Frontal cortex (tissue), 4 donors: ENCODE data around the gene ZNF254. TPM values are rescaled to one million over a fixed set of nuclear protein-coding genes. Genes with fewer than 3 reads are reported as not detected.
"Not testable (repeated sequence)": the region's sequence is repeated elsewhere in the genome, so short reads cannot be mapped to it uniquely, and the experiment has no call there.

ENCODE experiments used
- DNase-seq, 2 donors: peaks; one replicate each; pipeline ENCODE4 v3.0.0; 2012; ENCODE audit warnings: low spot score in 2 of 2
- FAIRE-seq: peaks from 2 replicates; lab custom pipeline; 2012; peaks lifted over from hg19 to GRCh38; lab: Jason Lieb, UNC
- total RNA-seq: library from RNA; depleted of rRNA; stranded (reverse); fragments of >200 nt; gene quantifications from one replicate; pipeline ENCODE4 v1.2.3, GENCODE V29; 2014
- donor health status: control.
- donor health status: control.
- donor health status: control.

Gene ZNF254
- 112 TPM for total RNA-seq

DNA sequence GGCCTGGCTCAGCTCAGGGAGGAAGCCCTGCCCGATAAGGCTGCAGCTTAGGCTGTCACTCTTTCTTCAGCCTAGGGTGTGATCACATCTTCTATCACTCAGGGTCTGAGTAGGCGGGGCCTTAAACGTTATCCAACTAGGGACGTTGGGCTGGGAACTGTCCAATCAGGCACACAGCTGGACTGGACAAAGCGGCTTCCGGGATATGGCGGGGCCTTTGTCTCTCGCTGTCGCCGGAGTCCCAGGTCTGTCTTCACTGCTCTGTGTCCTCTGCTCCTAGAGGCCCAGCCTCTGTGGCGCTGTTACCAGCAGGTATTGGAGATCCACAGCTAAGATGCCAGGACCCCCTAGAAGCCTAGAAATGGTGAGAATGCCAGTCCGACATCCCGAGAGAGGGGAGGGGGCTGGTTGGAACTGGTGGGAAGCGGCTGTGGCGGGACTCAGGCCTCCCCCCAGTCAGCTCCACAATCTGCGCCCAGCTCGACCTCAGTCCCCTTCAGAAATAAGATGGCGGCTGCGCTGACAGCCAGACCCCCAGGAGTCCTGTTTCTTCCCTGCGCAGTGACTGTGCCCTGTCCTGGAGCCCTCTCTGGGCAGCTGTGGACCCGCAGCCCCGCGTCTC lies at the start of gene ZNF254:
Gene ZNF254, plus strand, starts transcription at position 214 of the 622 bp plus-strand sequence. Its CDS starts 121 bp downstream, at position 335.
- DNase-seq (peak; percentile 45 to 82), FAIRE-seq (peak; percentile 36)

DNA sequence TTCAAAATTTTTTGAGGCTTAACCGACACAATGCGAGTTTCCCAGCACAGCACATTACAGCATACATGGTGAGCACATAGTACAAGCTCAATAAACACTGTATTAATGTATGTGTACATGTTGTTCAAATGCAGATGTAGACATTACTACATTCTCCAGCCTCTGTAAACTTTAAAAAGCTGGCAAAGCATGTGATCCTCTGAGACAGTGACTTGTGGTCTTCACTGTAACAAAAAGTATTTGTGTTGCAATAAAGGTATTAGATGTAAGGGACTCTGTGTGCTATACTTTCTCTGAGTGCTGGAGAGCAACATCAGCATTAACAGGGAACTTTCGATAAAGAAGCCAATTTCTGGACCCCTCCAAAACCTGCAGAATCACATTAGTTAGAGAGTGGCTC lies 46.4 kb upstream of the ZNF254 start:
- FAIRE-seq, result no peak

DNA sequence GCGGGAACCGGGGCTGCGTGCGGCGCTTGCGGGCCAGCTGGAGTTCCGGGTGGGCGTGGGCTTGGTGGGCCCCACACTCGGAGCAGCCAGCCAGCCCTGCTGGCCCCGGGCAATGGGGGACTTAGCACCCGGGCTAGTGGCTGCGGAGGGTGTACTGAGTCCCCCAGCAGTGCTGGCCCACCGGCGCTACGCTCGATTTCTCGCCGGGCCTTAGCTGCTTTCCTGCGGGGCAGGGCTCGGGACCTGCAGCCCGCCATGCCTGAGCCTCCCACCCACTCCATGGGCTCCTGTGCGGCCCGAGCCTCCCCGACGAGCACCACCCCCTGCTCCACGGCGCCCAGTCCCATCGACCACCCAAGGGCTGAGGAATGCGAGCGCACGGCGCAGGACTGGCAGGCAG lies 45.7 kb upstream of the ZNF254 start:
- FAIRE-seq, DNase-seq: not testable (repeated sequence)

More for the DNA sequence above, 46.4 kb upstream of the ZNF254 start:
- no peak for DNase-seq

DNA sequence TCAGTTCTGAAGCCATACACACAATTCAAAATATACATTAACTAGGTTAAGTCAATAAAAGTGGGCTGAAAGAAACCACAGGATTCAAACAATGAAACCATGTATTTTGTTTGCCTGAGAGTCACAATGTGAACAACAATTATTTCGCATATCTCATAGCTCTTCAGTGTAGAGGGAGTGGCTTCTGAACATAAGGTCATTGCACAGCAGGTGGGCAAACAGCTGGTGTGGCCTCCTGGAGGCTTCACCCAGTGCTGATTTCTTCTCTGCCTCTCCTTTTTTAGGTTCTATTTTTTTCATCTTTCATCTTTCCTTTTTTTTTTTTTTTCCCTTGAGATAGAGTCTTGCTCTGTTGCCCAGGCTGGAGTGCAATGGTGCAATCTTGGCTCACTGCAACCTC lies 40.4 kb upstream of the ZNF254 start:
- DNase-seq (no peak), FAIRE-seq (no peak)

DNA sequence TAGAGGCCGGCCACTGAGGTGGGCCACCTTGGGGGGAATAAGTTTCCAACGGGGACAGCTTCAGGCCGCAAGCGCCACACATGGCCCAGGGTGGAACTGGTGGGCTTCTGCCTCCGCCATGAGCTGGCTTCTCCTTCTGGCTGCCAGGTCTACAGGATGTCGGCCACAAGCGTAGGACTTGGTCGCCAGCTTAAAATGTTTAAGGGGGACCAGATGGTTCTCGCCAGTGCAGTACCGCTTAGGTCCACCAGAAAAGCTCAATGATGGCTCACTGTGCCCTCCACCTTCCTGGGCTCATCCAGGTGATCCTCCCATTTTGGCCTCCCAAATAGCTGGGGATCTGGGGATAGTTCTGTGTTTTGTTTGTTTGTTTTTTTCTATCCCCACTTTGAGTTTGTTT lies 38.7 kb upstream of the ZNF254 start:
- DNase-seq, result no peak
- FAIRE-seq, result no peak

DNA sequence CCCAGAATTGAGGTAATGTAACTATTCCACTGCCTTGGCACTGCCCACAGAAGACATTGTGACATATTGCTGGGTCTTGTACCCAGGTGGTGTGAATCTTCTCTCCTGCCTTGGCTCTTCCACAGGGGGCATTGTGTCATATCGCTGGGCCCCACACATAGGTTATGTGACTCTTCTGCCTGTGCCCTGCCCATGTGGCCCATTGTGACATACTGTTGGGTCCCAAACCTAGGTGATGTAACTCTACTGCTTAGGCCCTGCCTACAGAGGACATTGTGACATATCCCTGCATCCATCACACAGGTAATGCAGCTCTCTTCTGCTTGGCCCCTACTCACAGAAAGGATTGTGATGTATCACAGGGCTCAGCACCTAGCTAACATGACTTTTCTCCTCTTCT lies 37.5 kb upstream of the ZNF254 start:
- no peak for DNase-seq
- FAIRE-seq, result no peak

DNA sequence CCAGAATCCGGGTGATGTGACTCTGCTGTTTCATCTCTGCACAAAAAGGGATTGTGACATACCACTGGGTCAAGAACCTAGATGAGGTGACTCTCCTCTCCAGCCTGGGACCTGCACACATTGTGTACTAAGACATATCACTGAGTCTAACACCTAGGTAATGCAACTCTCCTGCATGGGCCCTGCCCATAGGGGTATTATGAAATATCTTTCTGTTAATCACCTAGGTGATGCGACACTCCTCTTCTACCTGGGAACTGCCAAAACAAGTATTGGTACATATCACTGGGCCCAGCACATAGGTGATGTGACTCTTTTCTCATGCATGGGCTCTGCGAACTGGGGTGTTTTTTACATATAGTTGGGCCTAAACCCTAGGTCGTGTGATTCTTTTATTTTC lies 35.5 kb upstream of the ZNF254 start:
- FAIRE-seq, result no peak
- no peak for DNase-seq

DNA sequence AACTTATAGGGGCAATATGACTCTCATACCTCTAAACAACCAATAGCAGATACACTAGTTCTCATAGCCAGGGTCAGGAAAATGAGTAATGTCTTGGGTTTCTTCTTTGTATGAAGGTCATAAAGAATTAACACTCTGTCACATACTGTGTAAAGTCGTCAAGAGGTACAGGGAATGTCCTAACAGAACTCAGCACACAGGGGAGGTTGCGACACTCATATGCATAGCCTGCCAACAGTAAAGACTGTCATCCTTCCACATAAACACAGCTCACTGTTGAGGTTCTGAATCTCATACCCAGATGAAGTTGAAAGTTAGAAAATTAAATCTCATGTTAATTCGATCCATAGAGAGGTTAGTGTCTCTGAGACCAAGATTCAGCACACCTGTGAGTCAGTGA lies 34.2 kb upstream of the ZNF254 start:
- no peak for FAIRE-seq

DNA sequence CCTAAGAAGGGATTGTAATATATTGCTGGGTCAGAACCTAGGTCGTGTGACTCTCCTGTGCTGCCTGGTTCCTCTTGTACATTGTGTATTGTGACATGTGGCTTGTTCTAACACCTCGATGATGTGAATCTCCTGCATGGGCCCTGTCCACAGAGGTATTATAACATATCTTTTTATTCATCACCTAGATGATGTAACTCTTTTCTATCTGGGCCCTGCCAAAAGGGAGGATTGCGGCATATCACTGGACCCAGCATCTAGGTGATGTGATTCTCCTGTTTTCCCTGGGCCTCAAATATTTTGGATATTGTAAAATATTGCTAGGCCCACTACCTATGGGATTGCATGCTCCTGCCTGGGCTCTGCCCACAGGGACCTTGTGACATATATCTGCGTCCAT lies 33.4 kb upstream of the ZNF254 start:
- DNase-seq (no peak), FAIRE-seq (no peak)

More for the DNA sequence above, 34.2 kb upstream of the ZNF254 start:
- no peak for DNase-seq

DNA sequence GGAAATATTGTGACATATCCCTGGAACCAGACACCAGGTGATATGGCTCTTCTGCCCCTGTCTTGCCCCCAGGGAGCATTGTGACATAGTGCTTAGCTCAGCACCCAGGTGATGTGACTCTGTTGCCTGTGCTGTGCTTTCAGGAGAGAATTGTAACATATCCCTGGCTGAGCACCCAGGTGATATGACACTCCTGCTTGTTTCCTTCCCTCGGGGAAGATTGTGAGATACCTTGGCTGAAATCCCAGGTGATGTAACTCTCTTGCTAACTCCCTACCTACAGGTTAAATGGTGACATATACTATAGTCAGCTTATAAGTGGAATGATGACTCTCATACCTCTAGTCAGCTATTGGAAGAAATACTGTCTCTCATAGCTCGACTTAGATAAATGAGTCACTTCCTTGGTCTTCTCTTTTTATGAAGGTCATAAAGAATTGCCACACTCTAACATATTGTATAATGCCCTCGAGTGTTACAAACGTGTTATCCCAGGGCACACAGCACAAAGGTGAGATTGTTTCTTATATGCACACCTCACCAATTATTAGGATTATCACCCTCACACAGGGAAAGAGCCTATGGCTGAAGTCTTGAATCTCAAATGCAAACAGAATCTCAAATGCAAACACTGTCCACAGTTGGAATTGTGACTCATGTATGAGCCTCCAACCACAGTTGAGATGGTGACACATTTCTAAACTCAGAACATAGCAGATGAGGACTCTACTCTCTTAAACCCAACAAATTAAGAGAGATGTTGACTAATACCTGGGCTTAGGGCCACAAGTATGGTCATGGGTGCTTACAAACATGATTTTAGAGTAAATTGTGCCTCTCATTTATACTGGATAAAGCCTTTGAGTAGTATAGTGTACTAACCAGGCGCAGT lies 32.7 kb upstream of the ZNF254 start:
- no peak for FAIRE-seq
- no peak for DNase-seq

DNA sequence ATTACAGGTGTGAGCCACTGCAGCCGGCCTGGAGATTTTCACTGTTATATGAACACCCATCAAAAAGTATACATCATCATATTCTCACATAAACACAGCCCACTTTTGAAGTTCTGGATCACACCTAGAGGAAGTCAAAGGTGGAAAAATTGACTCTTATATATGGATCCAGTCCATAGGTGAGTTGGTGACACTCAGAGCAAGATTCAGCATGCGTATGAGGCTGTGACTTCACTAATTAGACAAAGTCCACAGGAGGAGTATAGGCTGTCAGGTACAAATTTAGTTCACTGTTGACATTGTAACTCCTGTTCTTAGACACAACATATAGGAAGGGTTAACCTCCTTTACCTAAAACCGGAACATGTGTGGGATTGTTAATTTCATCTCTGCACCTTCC lies 31.4 kb upstream of the ZNF254 start:
- DNase-seq (no peak), FAIRE-seq (no peak)

DNA sequence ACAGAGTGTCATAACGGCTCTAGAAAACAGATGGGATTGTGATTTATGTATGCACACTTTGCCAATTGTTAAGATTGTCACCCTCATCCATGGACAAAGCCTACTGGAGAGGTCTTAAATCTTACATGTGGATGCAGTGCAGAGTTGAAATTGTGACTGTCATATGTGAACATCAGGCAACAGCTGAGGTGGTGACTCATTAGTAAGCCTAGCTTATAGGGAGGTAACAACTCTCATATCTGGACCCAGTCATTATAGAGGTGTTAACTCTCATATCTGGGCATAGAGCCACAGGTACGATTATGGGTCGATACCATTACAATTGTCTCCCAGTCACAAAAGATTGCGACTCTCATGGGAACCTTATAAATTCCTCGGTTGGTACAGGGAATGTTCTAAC lies 29.8 kb upstream of the ZNF254 start:
- DNase-seq (no peak), FAIRE-seq (no peak)

DNA sequence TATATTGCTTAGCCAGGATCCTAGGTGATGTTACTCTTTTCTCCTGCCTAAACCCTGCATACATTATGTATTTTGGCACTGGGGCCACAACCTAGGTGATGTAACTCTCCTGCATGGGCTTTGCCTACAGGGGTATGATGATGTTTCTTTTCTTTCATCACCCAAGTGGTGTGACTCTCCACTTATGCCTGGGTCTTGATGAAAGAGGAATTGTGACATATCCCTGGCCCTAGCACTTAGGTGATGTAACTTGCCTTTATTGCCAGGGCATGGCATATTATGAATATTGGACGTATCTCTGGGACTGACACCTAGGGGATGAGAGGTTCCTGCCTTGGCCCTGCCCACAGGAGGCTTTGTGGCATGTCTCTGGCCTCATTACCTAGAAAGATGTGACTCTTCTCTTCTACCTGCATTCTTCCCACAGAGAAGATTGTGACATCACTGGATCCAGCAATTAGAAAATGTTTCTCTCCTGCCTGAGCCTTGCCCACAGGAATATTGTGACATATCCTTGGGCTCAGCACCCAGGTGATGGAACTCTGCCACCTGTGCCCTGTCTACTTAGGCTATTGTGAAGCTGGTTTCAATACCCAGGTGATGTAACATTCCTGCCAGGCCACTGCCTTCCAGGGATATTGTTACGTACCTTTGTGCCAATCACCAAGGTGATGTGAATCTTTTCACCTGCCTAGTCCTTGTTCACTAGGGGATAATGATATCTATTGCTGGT lies 27.3 kb upstream of the ZNF254 start:
- DNase-seq (no peak), FAIRE-seq (no peak)

DNA sequence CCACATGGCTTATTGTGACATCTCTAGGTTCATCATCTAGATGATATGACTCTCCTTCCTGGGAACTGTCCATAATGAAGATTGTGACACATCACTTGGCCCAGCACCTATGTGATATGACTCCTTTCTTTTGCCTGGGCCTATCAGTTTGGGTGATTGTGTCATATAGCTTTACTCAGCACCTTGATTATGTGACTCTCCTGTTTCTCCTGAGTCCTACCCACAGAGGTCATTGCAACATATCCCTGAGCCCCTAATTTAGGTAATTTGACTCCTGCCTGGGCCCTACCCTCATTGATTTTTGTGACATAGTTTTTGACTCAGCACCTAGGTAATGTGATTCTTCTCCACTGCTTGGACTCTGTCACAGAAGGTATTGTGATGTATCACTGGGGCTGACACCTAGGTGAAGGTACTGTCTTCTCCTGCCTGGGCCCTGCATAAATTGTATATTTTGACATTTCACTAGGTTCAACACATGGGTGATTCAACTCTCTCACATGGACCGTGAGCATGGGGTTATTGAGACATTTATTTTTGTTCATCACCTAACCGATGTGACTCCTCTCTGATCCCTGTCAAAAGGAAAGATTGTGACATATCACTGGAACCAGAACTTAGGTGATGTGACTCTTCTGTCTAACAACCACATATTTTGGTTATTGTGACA lies 26.2 kb upstream of the ZNF254 start:
- FAIRE-seq, result no peak

DNA sequence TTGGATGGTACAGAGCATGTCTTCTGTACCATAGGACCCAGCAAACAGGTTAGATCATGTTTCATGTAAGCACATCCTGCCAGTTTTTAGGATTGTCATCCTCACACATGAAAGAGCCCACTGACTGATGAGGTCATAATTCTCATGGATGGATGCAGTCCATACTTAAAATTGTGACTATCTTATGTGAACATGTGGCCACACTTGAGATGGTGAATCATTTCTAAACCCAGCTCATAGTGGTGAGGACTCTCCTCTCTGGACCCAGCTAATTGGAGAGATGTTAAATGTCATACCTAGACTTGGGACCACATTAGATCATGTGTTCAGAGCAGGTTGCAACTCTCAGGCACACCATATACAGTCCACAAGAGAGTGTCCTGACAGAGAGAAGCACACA lies 24.8 kb upstream of the ZNF254 start:
- FAIRE-seq, result no peak

More for the DNA sequence above, 26.2 kb upstream of the ZNF254 start:
- DNase-seq, result no peak

DNA sequence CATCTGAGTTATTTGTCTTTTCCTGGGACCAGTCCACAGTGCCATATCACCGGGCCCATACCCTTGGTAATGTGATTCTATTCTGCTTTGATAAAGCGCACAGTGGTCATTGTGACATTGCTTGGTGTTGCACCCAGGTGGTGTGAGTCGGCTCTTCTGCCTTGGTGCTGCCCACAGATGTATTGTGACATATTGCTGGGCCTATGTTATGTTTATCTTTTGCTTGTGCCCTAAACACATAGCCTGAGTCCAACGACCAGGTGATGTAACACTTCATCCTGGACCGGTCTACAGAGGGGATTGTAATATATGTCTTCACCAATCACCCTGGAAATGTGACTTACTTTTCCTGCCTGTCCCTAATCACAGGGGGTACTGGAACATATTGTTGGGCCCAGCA lies 23.7 kb upstream of the ZNF254 start:
- no peak for FAIRE-seq
- no peak for DNase-seq

More for the DNA sequence above, 24.8 kb upstream of the ZNF254 start:
- DNase-seq, result no peak

DNA sequence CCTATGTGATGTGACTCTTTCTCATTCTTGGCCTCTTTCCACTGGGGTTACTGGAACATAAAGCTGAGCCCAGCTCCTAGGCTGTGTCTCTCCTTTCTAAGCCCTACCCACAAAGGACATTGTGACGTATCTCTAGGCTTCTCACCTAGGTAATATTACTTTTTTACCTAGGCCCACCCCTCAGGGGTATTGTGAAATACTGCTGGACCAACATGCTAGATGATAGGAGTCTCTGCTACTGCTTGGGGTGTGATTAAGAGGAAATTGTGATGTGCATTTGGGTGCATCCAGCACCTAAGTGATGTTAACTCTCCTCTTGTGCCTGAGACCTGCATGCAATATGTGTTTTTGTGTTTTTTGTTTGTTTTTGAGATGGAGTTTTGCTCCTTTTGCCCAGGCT lies 22.8 kb upstream of the ZNF254 start:
- FAIRE-seq, result no peak
- DNase-seq, result no peak

DNA sequence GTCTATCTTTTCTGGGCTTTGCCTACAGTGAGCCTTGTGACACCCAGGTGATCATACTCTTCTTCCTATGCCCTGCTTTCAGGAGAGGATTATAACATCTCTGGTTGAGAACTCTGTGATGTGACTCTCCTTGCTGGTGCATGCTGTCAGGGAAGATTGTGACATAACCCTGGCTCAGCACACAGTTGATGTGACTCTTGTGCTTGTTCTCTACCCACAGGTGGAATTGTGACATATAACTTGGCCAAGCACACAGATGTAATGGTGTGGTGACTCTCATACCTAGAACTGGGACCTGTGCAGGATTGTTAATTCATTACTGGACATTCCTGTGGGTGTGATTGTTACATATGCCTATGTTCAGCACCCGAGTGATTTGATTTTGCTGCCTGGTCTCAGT lies 21.7 kb upstream of the ZNF254 start:
- no peak for FAIRE-seq

DNA sequence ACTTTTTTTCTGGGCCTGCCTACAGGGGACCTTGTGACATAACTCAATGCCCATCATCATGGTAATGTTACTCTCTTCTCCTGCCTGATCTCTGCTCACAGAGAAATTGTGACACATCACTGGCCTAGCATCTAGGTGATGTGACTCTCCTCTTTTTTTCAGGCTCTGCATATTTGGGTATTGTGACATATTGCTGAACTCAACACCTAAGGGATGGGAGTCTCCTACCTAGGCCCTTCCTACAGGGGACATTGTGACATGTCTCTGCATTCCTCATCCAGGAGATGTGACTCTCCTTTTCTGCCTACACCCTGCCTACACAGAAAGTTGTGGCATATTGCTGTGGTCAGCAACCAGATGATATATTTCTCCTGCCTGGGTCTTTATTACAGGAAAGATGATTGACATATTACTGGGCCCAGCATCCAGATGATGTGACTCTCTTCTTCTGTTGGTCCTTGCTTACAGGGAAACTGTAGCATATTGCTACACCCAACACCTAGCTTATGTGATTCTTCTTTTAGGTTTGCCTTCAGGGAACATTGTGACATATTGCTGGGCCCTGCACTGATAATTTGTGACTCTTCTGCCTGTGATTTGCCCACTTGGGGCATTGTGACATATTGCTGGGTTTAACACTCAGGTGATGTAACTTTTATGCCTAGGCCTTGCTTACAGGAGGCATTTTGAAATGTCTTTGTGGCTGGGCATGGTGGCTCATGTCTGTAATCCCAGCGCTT lies 21.0 kb upstream of the ZNF254 start:
- no peak for DNase-seq
- FAIRE-seq, result no peak

More for the DNA sequence above, 21.7 kb upstream of the ZNF254 start:
- DNase-seq, result no peak
